Activated CD4-positive, alpha-beta memory T cell treated with anti-CD3 and anti-CD28 coated beads, Interleukin-2, amount 10 ng/mL, durations not matched to agents 7 days and 5 days (primary cell): ENCODE data around the gene HSP90AB1. TPM values are rescaled to one million over a fixed set of nuclear protein-coding genes. Genes with fewer than 3 reads are reported as not detected.

Experiments
- CTCF ChIA-PET: fragments of 350-600 bp; sonication (Branson Sonifier 250); formaldehyde crosslinking; loops from one replicate; lab custom pipeline; 2021; ENCODE audit warnings: antibody characterized with exemption, inconsistent platforms; lab: Charles Lee
- POLR2A ChIA-PET: fragments of 350-600 bp; sonication (Branson Sonifier 250); formaldehyde crosslinking; loops from one replicate; lab custom pipeline; 2021; ENCODE audit warnings: antibody characterized with exemption; lab: Charles Lee
- DNase-seq: peaks from one replicate; pipeline ENCODE4 v3.0.0-alpha.2; 2020
- H3K27ac Mint-ChIP-seq: one replicate; pipeline ENCODE4 v1.8.0; 2021; ENCODE audit warnings: mild to moderate bottlenecking, mixed read lengths
- H3K27me3 Mint-ChIP-seq: one replicate; pipeline ENCODE4 v1.8.0; 2021; ENCODE audit warnings: mixed read lengths
- H3K36me3 Mint-ChIP-seq: one replicate; pipeline ENCODE4 v1.8.0; 2021; ENCODE audit warnings: low read depth, mixed read lengths
- H3K4me1 Mint-ChIP-seq: one replicate; pipeline ENCODE4 v1.8.0; 2021; ENCODE audit warnings: mixed read lengths
- H3K4me3 Mint-ChIP-seq: one replicate; pipeline ENCODE4 v1.8.0; 2021; ENCODE audit warnings: mild to moderate bottlenecking, mixed read lengths
- H3K9me3 Mint-ChIP-seq: one replicate; pipeline ENCODE4 v1.8.0; 2021; ENCODE audit warnings: mixed read lengths
- total RNA-seq, 2 experiments: library from RNA; stranded (reverse); gene quantifications; one replicate each; pipeline ENCODE4 v1.2.3, GENCODE V29; 2021

Gene HSP90AB1
- total RNA-seq, 2 experiments from 2014 or later: 478 to 479 TPM

DNA sequence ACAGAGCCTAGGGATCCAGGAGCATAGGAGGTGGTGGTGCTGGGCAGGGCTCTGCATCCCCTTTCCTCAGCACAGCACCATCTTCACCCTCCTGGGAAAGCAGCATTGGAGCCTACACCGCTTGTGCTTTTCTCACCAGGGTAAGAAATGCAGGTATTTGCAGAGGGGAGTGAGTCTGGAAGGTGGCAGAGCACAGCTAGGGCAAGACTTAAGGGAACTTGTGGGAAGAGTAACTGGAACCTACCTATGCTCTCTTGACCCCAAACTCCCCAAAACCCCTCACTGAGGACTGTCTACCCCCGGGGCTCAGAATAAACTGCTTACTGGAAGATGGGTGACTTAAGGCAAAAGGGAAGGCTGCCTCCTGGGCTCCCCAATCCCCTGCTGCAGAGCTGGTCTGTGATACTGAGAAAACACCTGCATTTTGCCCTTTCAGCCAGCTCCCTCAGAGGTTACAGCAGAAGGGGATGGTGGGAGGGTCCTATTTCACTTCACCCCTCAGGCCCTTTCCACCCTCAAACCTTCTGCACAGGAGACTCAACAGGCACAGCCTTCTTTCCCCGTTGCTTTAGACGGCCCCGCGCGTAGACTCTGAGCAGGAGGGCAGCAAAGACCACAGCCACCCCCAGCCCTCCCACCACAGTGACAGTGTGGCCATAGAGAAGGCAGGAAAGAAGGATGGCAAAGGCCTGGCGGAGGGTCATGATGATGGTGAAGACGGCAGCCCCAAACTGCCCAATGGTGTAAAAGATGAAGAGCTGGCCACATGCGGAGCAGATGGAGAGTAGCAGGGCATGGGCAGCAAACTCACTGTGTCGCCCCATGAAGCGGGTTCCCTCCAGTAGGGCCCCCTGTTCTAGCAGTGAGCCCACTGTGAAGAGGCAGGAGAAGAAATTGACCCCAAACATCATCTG is 7.5 kb downstream of the HSP90AB1 start:
- peaks cover 77% of the 10 kb centered on the region for H3K36me3 Mint-ChIP-seq
- POLR2A ChIA-PET: interaction anchor here (1.0 to 6.8 kb wide), 6 partner anchors 8 to 131 kb away, joined by 3 to 136 read pairs (median 13); partner anchors contain the start of genes HSP90AB1, NFKBIE and SLC29A1
- H3K4me1 Mint-ChIP-seq: peaks cover 79% of the 10 kb centered on the region
- H3K27me3 Mint-ChIP-seq: no peaks in the 10 kb centered on the region
- H3K9me3 Mint-ChIP-seq: no peaks in the 10 kb centered on the region
- H3K27ac Mint-ChIP-seq: peak overlapping the region; percentile 82
- DNase-seq: no peak
- CTCF ChIA-PET: interaction anchor here (0.8 to 3.7 kb wide), 7 partner anchors 9 to 51 kb away, joined by 3 to 15 read pairs (median 4); partner anchors contain the start of genes NFKBIE and SLC29A1
- H3K4me3 Mint-ChIP-seq: no peak overlapping the region

DNA sequence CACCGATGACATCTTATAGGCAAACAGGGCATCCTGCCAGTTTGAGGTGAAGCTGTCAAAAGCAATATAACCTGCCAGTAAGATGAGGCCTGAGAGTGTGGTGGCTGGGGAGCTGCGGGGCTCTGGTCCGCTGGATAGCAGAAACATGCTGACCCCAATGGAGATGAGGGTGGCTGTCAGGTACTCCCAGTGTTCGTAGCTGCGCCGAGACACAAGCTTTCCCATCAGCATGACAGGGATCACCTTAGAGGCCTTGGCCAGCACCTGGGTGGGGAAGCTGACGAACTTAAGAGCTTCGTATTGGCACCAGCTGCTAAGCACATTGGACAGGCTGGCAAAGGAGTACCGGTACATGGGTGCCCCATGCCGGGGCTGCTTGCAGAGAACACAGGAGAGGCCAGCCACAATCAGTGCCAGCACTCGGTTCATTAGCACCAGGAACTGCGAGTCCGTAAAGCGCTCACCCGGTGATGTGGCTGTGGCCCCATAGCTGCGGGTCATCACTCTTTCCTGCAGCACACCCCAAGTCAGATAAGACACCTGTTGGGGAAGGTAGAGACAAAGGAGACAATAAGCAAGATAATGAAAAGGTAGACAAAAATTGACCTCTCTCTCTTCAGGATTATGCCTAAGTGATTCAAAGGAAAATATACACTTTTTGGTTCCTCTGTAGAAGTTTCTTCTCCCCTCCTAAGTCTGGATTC is 8.4 kb downstream of the HSP90AB1 start:
- H3K4me1 Mint-ChIP-seq: peaks cover 71% of the 10 kb centered on the region
- CTCF ChIA-PET: interaction anchor here (0.6 to 3.7 kb wide), 6 partner anchors 10 to 50 kb away, joined by 3 to 15 read pairs (median 4); partner anchors contain the start of genes NFKBIE and SLC29A1
- peak overlapping the region; percentile 82 for H3K27ac Mint-ChIP-seq
- no peaks in the 10 kb centered on the region for H3K9me3 Mint-ChIP-seq
- H3K36me3 Mint-ChIP-seq: peaks cover 75% of the 10 kb centered on the region
- POLR2A ChIA-PET: interaction anchor here (1.0 to 6.8 kb wide), 4 partner anchors 9 to 32 kb away, joined by 3 to 136 read pairs (median 44); partner anchors contain the start of genes HSP90AB1, NFKBIE and SLC29A1
- DNase-seq: no peak
- H3K4me3 Mint-ChIP-seq: peak overlapping the region; percentile 83
- no peaks in the 10 kb centered on the region for H3K27me3 Mint-ChIP-seq

DNA sequence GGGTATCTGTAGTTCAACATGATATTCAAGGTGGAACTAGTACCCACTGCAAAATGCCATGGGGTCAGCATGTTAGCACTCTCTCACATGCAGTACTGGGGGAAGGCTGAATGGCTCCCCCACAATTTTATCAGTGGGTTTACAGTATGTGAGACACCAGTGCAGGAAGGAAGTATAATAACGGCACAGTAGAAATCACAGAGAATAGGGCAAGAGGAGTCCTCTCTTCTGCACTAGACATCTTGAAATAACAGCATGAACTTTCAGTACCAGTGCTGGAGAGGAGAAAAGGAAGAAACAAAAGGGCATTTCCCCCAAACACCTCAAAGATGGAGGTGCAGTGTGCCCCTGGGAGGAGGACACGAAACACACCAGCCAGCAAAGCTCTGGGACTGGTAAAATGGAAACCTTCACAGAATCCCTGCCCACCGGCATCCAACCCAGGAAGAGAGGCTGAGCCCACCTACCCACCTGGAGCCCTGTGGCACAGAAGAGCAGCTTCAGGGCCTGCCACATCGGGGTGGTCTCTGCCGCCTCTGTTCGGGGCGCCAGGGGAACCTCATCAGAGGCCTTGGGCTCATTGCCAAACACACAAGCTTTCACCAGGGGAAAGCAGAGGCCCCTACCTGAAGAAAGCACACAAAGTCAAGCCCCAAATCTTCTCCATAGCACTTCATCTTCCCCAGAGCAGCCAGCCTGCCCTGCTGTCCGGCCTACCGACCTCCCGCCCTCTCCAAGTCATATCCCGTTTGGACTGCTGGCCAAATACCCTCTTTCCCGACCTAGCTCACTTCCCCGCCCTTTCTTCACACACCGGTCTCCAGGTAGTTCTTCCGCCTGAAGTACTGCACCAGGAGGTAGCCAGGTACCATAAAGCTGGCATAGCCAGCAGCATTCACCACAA is 9.2 kb downstream of the HSP90AB1 start:
- Mint-ChIP-seq H3K4me3 (peak overlapping the region; percentile 83), H3K4me1 (peaks cover 65% of the 10 kb centered on the region), H3K36me3 (peaks cover 73% of the 10 kb centered on the region), H3K27me3 (no peaks in the 10 kb centered on the region), H3K27ac (peak overlapping the region; percentile 82), H3K9me3 (no peaks in the 10 kb centered on the region)
- POLR2A ChIA-PET: interaction anchor here (0.8 to 6.8 kb wide), 8 partner anchors 9 to 626 kb away, joined by 3 to 136 read pairs (median 6); partner anchors contain the start of genes HSP90AB1, NFKBIE, SLC29A1 and TMEM151B
- CTCF ChIA-PET: interaction anchor here (0.6 to 3.7 kb wide), 18 partner anchors 9 to 160 kb away, joined by 3 to 32 read pairs (median 6); partner anchors contain the start of genes AARS2, HSP90AB1, NFKBIE and SLC29A1
- DNase-seq: no peak

DNA sequence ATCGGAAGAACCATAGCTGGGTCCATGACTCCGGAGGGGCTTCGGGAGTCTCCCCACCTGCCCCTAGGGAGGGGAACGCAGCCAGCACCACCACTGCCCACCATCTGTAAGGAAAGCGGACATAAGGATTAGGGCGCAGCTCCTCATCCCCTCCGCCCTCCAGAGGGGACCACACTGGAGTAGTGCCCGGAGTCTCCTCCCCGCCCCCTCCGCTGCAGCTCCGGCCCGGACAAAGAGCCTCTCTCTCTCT is 9.8 kb downstream of the HSP90AB1 start:
- POLR2A ChIA-PET: interaction anchor here (0.8 to 6.8 kb wide), 8 partner anchors 8 to 627 kb away, joined by 3 to 136 read pairs (median 6); partner anchors contain the start of genes HSP90AB1, NFKBIE, SLC29A1 and TMEM151B
- Mint-ChIP-seq H3K36me3 (peaks cover 69% of the 10 kb centered on the region), H3K4me1 (peaks cover 62% of the 10 kb centered on the region), H3K4me3 (peak overlapping the region; percentile 83), H3K9me3 (no peaks in the 10 kb centered on the region), H3K27me3 (no peaks in the 10 kb centered on the region), H3K27ac (peak overlapping the region; percentile 82)
- CTCF ChIA-PET: interaction anchor here (0.6 to 3.7 kb wide), 18 partner anchors 10 to 1266 kb away, joined by 3 to 32 read pairs (median 5); partner anchors contain the start of genes AARS2, HSP90AB1, MAD2L1BP and SLC29A1
- no peak for DNase-seq

DNA sequence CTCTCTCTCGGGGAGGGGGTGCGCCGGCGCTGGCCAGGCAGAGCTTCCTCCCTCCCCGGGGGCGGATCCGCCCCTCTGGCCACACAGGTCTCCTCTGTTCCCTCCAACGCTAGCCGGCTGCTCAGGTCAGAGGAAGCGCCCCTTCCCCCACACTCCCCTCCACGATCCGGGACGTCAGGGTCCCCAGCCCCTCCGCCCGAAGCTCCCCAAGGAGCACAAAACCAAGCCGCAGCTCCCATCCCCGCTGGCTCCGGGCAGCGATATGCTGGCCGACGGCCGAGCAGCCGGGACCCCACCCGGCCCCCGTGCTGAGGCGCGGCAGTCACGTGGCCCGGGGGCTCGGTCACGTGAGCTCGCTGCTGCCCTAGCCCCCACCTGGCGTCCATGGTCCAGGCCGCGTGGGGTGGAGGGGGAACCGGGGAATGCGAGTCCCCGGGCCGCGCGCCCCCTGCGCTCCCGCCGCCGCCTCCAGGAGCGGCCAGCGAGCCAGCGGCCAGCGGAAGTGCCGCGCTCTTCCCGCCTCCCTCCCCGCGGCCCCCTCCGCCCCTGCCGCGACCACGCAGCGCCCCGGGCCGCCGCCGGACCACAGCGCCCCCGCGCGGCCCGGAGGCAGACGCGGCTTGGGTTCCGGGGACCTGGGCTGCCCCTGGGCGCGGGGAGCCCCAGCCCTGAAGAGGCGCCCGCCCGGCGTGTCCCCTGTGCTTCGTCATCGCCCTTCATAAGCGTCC is 10.3 kb downstream of the HSP90AB1 start, which contains the start of gene SLC35B2:
Gene SLC35B2 (minus strand): TSS at position 504 of the 728 bp plus-strand sequence. CDS start 118 bp downstream, at position 386.
- CTCF ChIA-PET: interaction anchor here (0.6 to 3.7 kb wide), 18 partner anchors 11 to 1265 kb away, joined by 3 to 32 read pairs (median 5); partner anchors contain the start of genes AARS2, HSP90AB1, MAD2L1BP and SLC29A1

DNA sequence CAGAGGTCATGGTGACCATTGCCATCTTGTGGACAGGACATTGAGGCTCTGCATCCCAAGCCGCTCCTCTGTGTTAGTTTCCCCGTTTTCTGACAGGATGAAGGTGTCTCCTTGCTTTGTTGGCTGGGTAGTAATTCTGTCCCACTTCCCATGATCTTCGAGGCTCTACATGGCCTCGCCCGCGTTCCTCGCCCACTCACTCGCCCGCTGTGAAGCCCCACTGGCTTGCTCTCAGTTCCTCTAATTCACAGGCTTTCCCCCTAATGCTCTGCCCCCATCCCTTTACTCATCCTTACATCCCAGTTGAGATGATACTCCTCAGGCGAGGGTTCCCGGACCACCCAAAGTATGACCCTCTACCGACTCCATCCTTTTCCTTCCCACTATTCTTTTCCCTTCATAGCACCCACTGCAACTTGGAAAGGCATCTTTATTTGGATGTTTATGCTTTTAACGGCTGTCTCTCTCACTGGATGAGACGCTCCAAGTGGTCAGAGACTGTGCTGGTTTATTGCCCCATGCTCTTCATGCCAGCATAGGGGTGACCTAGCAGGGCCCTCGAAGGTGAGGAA is 10.9 kb downstream of the HSP90AB1 start:
- Mint-ChIP-seq H3K9me3 (no peaks in the 10 kb centered on the region), H3K27me3 (no peaks in the 10 kb centered on the region), H3K4me1 (peaks cover 65% of the 10 kb centered on the region), H3K36me3 (peaks cover 60% of the 10 kb centered on the region), H3K4me3 (peak overlapping the region; percentile 73), H3K27ac (peak overlapping the region; percentile 84)
- ChIA-PET CTCF (interaction anchor here (1.3 to 3.7 kb wide), 7 partner anchors 10 to 35 kb away, joined by 4 to 32 read pairs (median 7); partner anchors contain the start of genes HSP90AB1 and SLC29A1), POLR2A (interaction anchor here (1.2 to 4.0 kb wide), 4 partner anchors 11 to 628 kb away, joined by 3 to 136 read pairs (median 14); partner anchors contain the start of genes HSP90AB1 and SLC29A1)
- no peak for DNase-seq

More for the DNA sequence above, 10.3 kb downstream of the HSP90AB1 start, which contains the start of gene SLC35B2:
- POLR2A ChIA-PET: interaction anchor here (0.8 to 6.8 kb wide), 8 partner anchors 8 to 627 kb away, joined by 3 to 136 read pairs (median 6); partner anchors contain the start of genes HSP90AB1, NFKBIE, SLC29A1 and TMEM151B
- Mint-ChIP-seq H3K4me1 (peaks cover 61% of the 10 kb centered on the region), H3K4me3 (peak within 1 kb of the TSS; percentile 83), H3K27ac (peak within 1 kb of the TSS; percentile 84), H3K9me3 (no peaks in the 10 kb centered on the region), H3K36me3 (peaks cover 64% of the 10 kb centered on the region), H3K27me3 (no peaks in the 10 kb centered on the region)
- peak; percentile 73 for DNase-seq

DNA sequence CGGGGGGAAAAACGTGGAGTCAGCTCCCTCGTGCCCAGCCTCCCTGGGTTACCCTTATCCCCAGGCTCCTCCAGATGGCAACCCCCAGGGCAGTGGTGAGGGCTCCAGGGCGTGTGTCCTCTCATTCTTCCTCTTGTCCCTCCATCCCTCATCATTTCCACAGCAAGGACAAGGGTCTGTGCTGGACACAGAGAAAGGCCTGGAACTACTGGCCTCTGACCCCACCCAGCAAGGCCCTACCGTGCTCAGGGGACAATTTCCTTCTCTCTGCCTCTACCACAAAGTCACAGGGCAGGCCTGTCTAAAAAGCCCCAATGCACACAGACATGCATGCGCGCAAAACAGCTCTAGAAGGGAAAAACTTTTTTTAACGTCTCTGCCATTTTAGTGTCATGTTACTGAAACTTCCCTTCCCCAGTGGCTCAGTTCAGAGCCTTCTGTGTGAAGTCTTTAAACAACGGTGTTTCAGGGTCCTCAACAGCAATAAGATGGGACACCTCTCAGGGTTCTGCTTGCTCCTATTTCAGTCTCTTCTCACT is 11.5 kb downstream of the HSP90AB1 start:
- H3K27ac Mint-ChIP-seq: peak overlapping the region; percentile 49
- peak overlapping the region; percentile 73 for H3K4me3 Mint-ChIP-seq
- no peak for DNase-seq
- POLR2A ChIA-PET: no interaction called here
- no peaks in the 10 kb centered on the region for H3K9me3 Mint-ChIP-seq
- no peaks in the 10 kb centered on the region for H3K27me3 Mint-ChIP-seq
- CTCF ChIA-PET: no interaction called here
- peaks cover 65% of the 10 kb centered on the region for H3K4me1 Mint-ChIP-seq
- H3K36me3 Mint-ChIP-seq: peaks cover 58% of the 10 kb centered on the region

DNA sequence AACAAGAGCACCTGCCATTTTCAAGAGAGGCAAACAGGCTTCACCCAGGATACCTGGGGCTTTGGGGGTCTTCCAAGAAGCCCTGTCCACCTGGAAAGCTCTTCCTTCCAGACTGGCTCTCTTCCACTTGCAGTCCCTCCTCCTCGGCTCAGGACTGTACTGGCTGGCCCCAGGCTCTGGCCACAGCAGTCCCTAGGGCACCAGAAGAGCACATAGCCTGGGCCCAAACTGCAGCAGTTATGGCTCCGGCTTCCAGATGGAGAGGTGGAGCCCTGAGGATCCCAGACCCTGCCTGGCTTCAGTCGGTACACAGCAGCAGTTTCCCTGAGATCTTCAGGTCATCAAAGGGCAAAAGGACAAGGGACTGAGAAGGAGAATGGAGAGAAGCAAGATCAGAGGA is 12.0 kb downstream of the HSP90AB1 start:
- H3K4me1 Mint-ChIP-seq: peaks cover 63% of the 10 kb centered on the region
- H3K4me3 Mint-ChIP-seq: peak overlapping the region; percentile 73
- H3K9me3 Mint-ChIP-seq: no peaks in the 10 kb centered on the region
- ChIA-PET POLR2A (no interaction called here), CTCF (no interaction called here)
- peaks cover 58% of the 10 kb centered on the region for H3K36me3 Mint-ChIP-seq
- H3K27ac Mint-ChIP-seq: peak overlapping the region; percentile 49
- no peak for DNase-seq
- H3K27me3 Mint-ChIP-seq: no peaks in the 10 kb centered on the region

DNA sequence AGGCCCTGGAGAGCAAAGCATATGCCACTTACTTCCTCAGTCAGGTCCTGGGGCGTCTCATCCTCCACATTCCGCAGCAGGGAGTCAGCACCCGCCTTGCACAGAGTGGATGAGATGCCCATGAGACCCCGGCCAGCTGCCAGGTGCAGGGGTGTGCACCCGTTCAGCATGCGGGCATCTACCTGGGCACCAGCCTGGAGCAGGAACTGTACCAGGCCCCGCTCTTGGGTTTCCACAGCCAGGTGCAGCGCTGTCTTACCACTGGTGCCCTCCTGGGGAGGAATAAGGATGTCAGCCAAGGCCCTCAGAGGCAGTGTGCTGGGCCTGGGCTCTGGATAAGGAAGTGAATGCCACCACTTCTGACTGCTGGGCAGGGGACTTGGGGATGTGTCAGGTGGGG is 13.1 kb downstream of the HSP90AB1 start:
- DNase-seq: no peak
- Mint-ChIP-seq H3K27me3 (no peaks in the 10 kb centered on the region), H3K27ac (no peak overlapping the region), H3K4me1 (peaks cover 58% of the 10 kb centered on the region), H3K4me3 (no peak overlapping the region), H3K36me3 (peaks cover 57% of the 10 kb centered on the region), H3K9me3 (no peaks in the 10 kb centered on the region)
- ChIA-PET CTCF (no interaction called here), POLR2A (interaction anchor here (1.2 kb wide), 1 partner anchor 13 kb away, joined by 3 read pairs; the partner anchor contains the start of gene HSP90AB1)

DNA sequence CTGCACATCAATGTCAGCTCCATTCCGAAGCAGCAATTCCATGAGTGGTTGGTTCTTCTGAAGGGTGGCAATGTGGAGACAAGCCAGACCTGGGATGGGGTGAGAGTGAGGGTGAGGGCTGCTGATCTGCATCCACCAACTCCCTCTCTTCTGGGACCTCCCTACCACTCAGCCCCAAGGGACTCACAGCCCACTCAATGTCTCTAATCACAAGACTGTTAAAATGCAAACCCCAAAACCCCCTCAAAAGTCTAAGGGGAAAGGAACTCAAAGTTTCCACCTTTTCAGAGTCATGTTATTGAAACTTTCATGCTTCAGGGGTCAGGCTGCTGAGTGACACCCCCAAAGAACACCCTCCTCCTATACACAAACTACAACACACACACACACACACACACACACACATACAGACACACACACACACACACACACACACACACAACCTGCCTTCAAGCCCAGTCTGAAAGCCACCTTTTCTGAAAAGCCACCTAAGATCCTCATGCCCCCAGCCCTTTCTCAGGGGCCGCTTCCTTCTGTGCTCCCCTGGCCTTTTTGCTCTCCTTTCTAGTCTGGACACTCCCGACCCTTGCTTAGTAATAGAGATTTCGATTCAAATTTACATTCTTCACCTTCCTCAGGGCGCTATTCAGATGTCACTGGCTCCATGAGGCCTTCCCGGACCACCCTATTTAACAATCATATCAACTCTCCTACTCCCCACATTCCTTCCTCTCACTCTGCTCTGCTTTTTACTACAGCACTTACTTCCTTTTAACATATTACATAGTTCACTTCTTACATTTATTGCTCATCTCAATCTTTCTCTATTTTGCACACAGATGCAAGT is 13.8 kb downstream of the HSP90AB1 start:
- peaks cover 53% of the 10 kb centered on the region for H3K4me1 Mint-ChIP-seq

More for the DNA sequence above, 13.8 kb downstream of the HSP90AB1 start:
- POLR2A ChIA-PET: interaction anchor here (1.2 to 8.1 kb wide), 3 partner anchors 7 to 14 kb away, joined by 3 to 110 read pairs (median 64); partner anchors contain the start of gene HSP90AB1
- Mint-ChIP-seq H3K36me3 (peaks cover 50% of the 10 kb centered on the region), H3K9me3 (no peaks in the 10 kb centered on the region), H3K27me3 (no peaks in the 10 kb centered on the region), H3K4me3 (no peak overlapping the region), H3K27ac (no peak overlapping the region)
- no peak for DNase-seq
- CTCF ChIA-PET: no interaction called here
